Psoas muscle (tissue), 8 donors: Measurements from ENCODE around the gene PHF23. TPM values are rescaled to one million over a fixed set of nuclear protein-coding genes. Genes with fewer than 3 reads are reported as not detected.

ENCODE experiments used
- ATAC-seq, 4 donors: fragments of 200-7000 bp; cut with Tn5 transposase; one replicate each; pipeline ENCODE4 v1.9.1; 2020; ENCODE audit warnings: moderate library complexity in 3 of 4, mild to moderate bottlenecking in 2 of 4
- DNase-seq, 2 donors: peaks; one replicate each; pipeline ENCODE4 v3.0.0-alpha.2; 2020
- H3K27ac ChIP-seq: fragments of 200-600 bp; one replicate; pipeline ENCODE4 v1.8.0; 2022
- H3K27me3 ChIP-seq, 3 donors: fragments of 200-600 bp in 1 of 3; one replicate each; pipeline versions ENCODE4 v1.6.1 to v1.8.0; 2013 to 2022; ENCODE audit warnings: low read length in 2 of 3, mild to moderate bottlenecking in 2 of 3, moderate library complexity in 1 of 3; ENCODE audit not compliant: insufficient read depth in 3 of 3
- H3K36me3 ChIP-seq, 2 donors: fragments of 200-600 bp in 1 of 2; one replicate each; pipeline versions ENCODE4 v1.6.1 to v1.8.0; 2013 to 2022; ENCODE audit warnings: low read depth in 1 of 2, mild to moderate bottlenecking in 1 of 2, moderate library complexity in 1 of 2; ENCODE audit not compliant: insufficient read depth in 1 of 2
- H3K4me1 ChIP-seq: fragments of 200-600 bp; one replicate; pipeline ENCODE4 v1.8.0; 2022
- H3K4me3 ChIP-seq: fragments of 200-600 bp; one replicate; pipeline ENCODE4 v1.8.0; 2022; ENCODE audit warnings: mild to moderate bottlenecking
- H3K9me3 ChIP-seq: fragments of 200-600 bp; one replicate; pipeline ENCODE4 v1.8.0; 2022
- WGBS, 3 donors: extraction: QIAGEN DNeasy Blood & Tissue Kit; methylation state at CpG; one replicate each; pipeline versions ENCODE4 v1.1.6 to v1.1.7; 2013; 5-methylcytosine and 5-hydroxymethylcytosine counted together
- intact Hi-C, 2 donors: fragments of 100-400 bp; cut with DNase I; formaldehyde crosslinking; loops; one replicate each; pipeline versions ENCODE4 v1.11.0 to v1.14.2; 2022
- polyA plus RNA-seq, 3 donors: library from polyadenylated mRNA; stranded (reverse); fragments of 200-250 nt; gene quantifications; one replicate each; pipeline ENCODE4 v1.2.3, GENCODE V29; 2013
- total RNA-seq, 4 donors: library from RNA; stranded (reverse); fragmentation: NEBNext Ultra II Directional in 2 of 4; extraction: Animal tissue kit (Norgen Biotek cat#: 25700) in 2 of 4; gene quantifications; one replicate each; pipeline versions ENCODE4 v1.2.1 to v1.2.4, GENCODE V29; 2021 to 2023
- TF ChIP-seq, protein P1 (sequence below): fragments of 200-600 bp; IDR thresholded peaks from one replicate; pipeline ENCODE4 v1.8.0; 2022; ENCODE audit warnings: antibody characterized with exemption
- donor health status: healthy with polysubstance abuse.
- donor health status: DM: no; HTN: no; CAD: no; lungs with moderate emphysema.
- donor health status: Bipolar disorder and iron deficiency.
- donor health status: healthy.
- donor health status: DM: yes; HTN: yes; CAD: no.
- donor health status: DM: no; HTN: no; CAD: no.
- donor health status: DM: no; HTN: no; CAD: no.
- donor health status: DM: yes; HTN: yes; CAD: no.

Gene PHF23
- total and polyA plus RNA-seq, 7 donors = 20.9 to 43.3 (median 28.2) TPM

GRCh38 chr17:7259555-7259889 lies 20.3 kb upstream of the PHF23 start:
- Histone ChIP-seq H3K27me3 (peaks cover 0 to 42% (median 21%) of the 10 kb centered on the region in 3 donors), H3K4me1 (peaks cover 9% of the 10 kb centered on the region), H3K4me3 (no peak overlapping the region), H3K36me3 (peaks cover 2 to 53% of the 10 kb centered on the region in 2 donors), H3K27ac (no peak overlapping the region), H3K9me3 (no peaks in the 10 kb centered on the region)
- DNase-seq = no peak
- TF ChIP-seq, protein P1, sequence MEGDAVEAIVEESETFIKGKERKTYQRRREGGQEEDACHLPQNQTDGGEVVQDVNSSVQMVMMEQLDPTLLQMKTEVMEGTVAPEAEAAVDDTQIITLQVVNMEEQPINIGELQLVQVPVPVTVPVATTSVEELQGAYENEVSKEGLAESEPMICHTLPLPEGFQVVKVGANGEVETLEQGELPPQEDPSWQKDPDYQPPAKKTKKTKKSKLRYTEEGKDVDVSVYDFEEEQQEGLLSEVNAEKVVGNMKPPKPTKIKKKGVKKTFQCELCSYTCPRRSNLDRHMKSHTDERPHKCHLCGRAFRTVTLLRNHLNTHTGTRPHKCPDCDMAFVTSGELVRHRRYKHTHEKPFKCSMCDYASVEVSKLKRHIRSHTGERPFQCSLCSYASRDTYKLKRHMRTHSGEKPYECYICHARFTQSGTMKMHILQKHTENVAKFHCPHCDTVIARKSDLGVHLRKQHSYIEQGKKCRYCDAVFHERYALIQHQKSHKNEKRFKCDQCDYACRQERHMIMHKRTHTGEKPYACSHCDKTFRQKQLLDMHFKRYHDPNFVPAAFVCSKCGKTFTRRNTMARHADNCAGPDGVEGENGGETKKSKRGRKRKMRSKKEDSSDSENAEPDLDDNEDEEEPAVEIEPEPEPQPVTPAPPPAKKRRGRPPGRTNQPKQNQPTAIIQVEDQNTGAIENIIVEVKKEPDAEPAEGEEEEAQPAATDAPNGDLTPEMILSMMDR = no peak
- ATAC-seq = no peak
- intact Hi-C loops = no loop called here
- WGBS, 3 donors = 92 to 96% (median 92%) methylated on average over 6 of the region's 6 CpGs

- TF ChIP-seq, protein P1 = no peak
- 82 to 91% (median 90%) methylated on average over 7 of the region's 7 CpGs for WGBS, 3 donors
Observed at GRCh38 chr17:7258731-7259554, 19.7 kb upstream of the PHF23 start.

DNA sequence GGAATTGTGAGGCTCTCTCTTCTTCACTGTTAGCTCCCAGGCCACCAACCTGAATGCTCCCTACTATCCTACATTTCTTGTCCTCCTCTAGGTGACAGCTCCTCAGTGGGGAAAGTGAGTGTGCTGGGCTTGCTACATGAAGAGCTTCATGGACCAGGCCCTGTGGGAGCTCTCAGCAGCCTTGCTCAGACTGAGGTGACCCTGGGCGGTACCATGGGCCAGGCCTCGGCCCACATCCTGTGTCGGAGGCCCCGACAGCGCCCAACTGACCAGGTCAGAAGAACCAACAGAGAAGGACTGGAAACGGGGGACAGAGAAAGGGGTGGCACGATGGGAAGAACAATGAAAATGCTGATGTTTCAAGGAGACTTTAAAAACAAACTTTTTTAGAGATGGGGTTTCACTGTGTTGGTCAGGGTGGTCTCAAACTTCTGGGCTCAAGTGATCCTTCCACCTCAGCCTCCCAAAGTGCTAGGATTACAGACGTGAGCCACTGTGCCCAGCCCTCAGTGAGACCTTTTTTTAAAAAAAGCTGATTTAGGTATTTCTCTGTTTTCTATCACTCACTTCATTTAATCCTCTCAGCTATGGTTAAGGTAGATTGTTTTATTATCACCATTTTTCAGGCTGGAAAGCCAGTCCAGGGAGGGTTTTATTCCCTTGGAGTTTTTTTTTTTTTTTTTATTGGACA lies 17.7 kb upstream of the PHF23 start:
- DNase-seq (no peak), ATAC-seq (no peak)
- Histone ChIP-seq H3K27ac (no peak overlapping the region), H3K4me1 (peaks cover 18% of the 10 kb centered on the region), H3K9me3 (no peaks in the 10 kb centered on the region), H3K4me3 (no peak overlapping the region), H3K36me3 (peaks cover 2 to 68% of the 10 kb centered on the region in 2 donors), H3K27me3 (peaks cover 0 to 16% (median 6%) of the 10 kb centered on the region in 3 donors)
- 88 to 95% (median 91%) methylated on average over 8 of the region's 8 CpGs for WGBS, 3 donors
- TF ChIP-seq, protein P1 = no peak
- intact Hi-C loops = no loop called here

More at GRCh38 chr17:7258731-7259554, 19.7 kb upstream of the PHF23 start:
- no peak for ATAC-seq
- intact Hi-C loops = no loop called here
- no peak overlapping the region for H3K4me3 ChIP-seq
- H3K36me3 ChIP-seq = peaks cover 2 to 59% of the 10 kb centered on the region in 2 donors
- no peaks in the 10 kb centered on the region for H3K9me3 ChIP-seq
- H3K4me1 ChIP-seq = peaks cover 11% of the 10 kb centered on the region
- no peak for DNase-seq
- peaks cover 0 to 36% (median 21%) of the 10 kb centered on the region in 3 donors for H3K27me3 ChIP-seq
- H3K27ac ChIP-seq = no peak overlapping the region

DNA sequence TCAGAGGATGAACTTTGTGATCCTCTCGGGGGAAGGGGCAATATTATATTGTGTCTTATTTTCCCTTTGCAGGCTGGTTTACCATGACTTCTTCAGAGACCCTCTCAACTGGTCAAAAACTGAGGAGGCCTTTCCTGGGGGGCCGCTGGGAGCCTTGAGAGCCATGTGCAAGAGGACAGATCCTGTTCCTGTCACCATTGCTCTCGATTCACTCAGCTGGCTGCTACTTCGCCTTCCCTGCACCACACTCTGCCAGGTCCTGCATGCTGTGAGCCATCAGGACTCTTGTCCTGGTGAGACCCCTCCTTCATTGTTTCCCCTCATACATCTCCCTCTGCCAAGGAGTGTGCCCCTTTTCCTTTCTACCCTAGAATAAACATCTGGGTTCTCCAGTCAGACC lies 15.3 kb upstream of the PHF23 start:
- Histone ChIP-seq H3K27me3 (no peaks in the 10 kb centered on the region), H3K4me3 (no peak overlapping the region), H3K9me3 (no peaks in the 10 kb centered on the region), H3K4me1 (peaks cover 21% of the 10 kb centered on the region), H3K36me3 (peaks cover 2 to 65% of the 10 kb centered on the region in 2 donors), H3K27ac (no peak overlapping the region)
- DNase-seq (no peak), ATAC-seq (no peak)
- TF ChIP-seq, protein P1 = no peak
- intact Hi-C loops = no loop called here
- WGBS, 3 donors = 91 to 94% (median 92%) methylated on average over 4 of the region's 4 CpGs
